Cardiac septum (tissue), 1 donor: ENCODE measurements around the gene PLCG2. TPM values are rescaled to one million over a fixed set of nuclear protein-coding genes. Genes with fewer than 3 reads are reported as not detected.

Experiments used
- DNase-seq: peaks from one replicate; pipeline ENCODE4 v3.0.0-alpha.2; 2020; ENCODE audit warnings: low spot score
- intact Hi-C: fragments of 100-400 bp; cut with DNase I; formaldehyde crosslinking; loops from one replicate; pipeline ENCODE4 v1.14.0; 2022
- total RNA-seq: library from RNA; stranded (reverse); fragmentation: NEBNext Ultra II Directional; extraction: Animal tissue kit (Norgen Biotek cat#: 25700); gene quantifications from one replicate; pipeline ENCODE4 v1.2.1, GENCODE V29; 2021
- donor health status: DM: no; HTN: no; CAD: no.

The PLCG2 gene
- total RNA-seq, 1 donor from 2014 or later = 8.5 TPM

- DNase-seq = no peak
- intact Hi-C loops = no loop called here
Observed at GRCh38 chr16:81809567-81809966, 30.5 kb downstream of the PLCG2 start.

- intact Hi-C loops = no loop called here
- DNase-seq = no peak
Observed at GRCh38 chr16:81810361-81810760, 31.3 kb downstream of the PLCG2 start.

- intact Hi-C loops = no loop called here
- no peak for DNase-seq
Observed at GRCh38 chr16:81810894-81811538, 31.9 kb downstream of the PLCG2 start.

GRCh38 chr16:81813648-81814047 lies 34.6 kb downstream of the PLCG2 start:
- intact Hi-C loops = no loop called here
- DNase-seq = no peak

- intact Hi-C loops = no loop called here
- no peak for DNase-seq
Observed at GRCh38 chr16:81814751-81815428, 35.8 kb downstream of the PLCG2 start.

- no peak for DNase-seq
Observed at GRCh38 chr16:81815429-81815766, 36.3 kb downstream of the PLCG2 start.

GRCh38 chr16:81816351-81816750 lies 37.3 kb downstream of the PLCG2 start:
- DNase-seq = no peak
- intact Hi-C loops = no loop called here

More at GRCh38 chr16:81815429-81815766, 36.3 kb downstream of the PLCG2 start:
- intact Hi-C loops = no loop called here

- intact Hi-C loops = no loop called here
- no peak for DNase-seq
Observed at GRCh38 chr16:81816793-81817210, 37.7 kb downstream of the PLCG2 start.

- intact Hi-C loops = no loop called here
- DNase-seq = no peak
Observed at GRCh38 chr16:81817296-81817695, 38.2 kb downstream of the PLCG2 start.

GRCh38 chr16:81817789-81818567 lies 38.9 kb downstream of the PLCG2 start:
- no peak for DNase-seq
- intact Hi-C loops = no loop called here

- no peak for DNase-seq
- intact Hi-C loops = no loop called here
Observed at GRCh38 chr16:81818568-81818896, 39.4 kb downstream of the PLCG2 start.

- intact Hi-C loops = no loop called here
- no peak for DNase-seq
Observed at GRCh38 chr16:81818905-81819304, 39.8 kb downstream of the PLCG2 start.

- no peak for DNase-seq
- intact Hi-C loops = no loop called here
Observed at GRCh38 chr16:81821436-81822128, 42.5 kb downstream of the PLCG2 start.

GRCh38 chr16:81823111-81823510 lies 44.0 kb downstream of the PLCG2 start:
- intact Hi-C loops = no loop called here
- peak; percentile 90 for DNase-seq

- DNase-seq = no peak
- intact Hi-C loops = no loop called here
Observed at GRCh38 chr16:81823734-81824133, 44.6 kb downstream of the PLCG2 start.

GRCh38 chr16:81826523-81826922 lies 47.4 kb downstream of the PLCG2 start:
- DNase-seq = no peak
- intact Hi-C loops = no loop called here

- no peak for DNase-seq
- intact Hi-C loops = no loop called here
Observed at GRCh38 chr16:81830845-81831540, 51.9 kb downstream of the PLCG2 start.

GRCh38 chr16:81831722-81832126 lies 52.6 kb downstream of the PLCG2 start:
- peak; percentile 92 for DNase-seq
- intact Hi-C loops = no loop called here

GRCh38 chr16:81832801-81833547 lies 53.9 kb downstream of the PLCG2 start:
- DNase-seq = peak; percentile 79
- intact Hi-C loops = no loop called here
